ENCODE data around the gene KIF1A.
"Not testable (repeated sequence)": the region's sequence is repeated elsewhere in the genome, so short reads cannot be mapped to it uniquely, and the experiment has no call there.

Gene KIF1A

GRCh38 chr2:240787521-240788472 lies 32.2 kb downstream of the KIF1A start:
- no peak for DNase-seq (ENCODE audit: low read depth in 2 of 2)

- no peak for DNase-seq (ENCODE audit: low read depth in 2 of 2)
Measured at GRCh38 chr2:240786871-240787311, 33.1 kb downstream of the KIF1A start.

- DNase-seq (ENCODE audit: low read depth in 2 of 2): no peak
Measured at GRCh38 chr2:240786355-240786841, 33.6 kb downstream of the KIF1A start.

GRCh38 chr2:240785424-240786335 lies 34.3 kb downstream of the KIF1A start:
- no peak for DNase-seq (ENCODE audit: low read depth in 2 of 2)

- no peak for DNase-seq (ENCODE audit: low read depth in 2 of 2)
Measured at GRCh38 chr2:240784629-240785423, 35.2 kb downstream of the KIF1A start.

- no peak for DNase-seq (ENCODE audit: low read depth in 2 of 2)
Measured at GRCh38 chr2:240783819-240784621, 36.0 kb downstream of the KIF1A start.

- DNase-seq (ENCODE audit: low read depth in 2 of 2): no peak
Measured at GRCh38 chr2:240782886-240783818, 36.9 kb downstream of the KIF1A start.

GRCh38 chr2:240782221-240782885 lies 37.7 kb downstream of the KIF1A start:
- DNase-seq (ENCODE audit: low read depth in 2 of 2): no peak

- DNase-seq (ENCODE audit: low read depth in 2 of 2): no peak
Measured at GRCh38 chr2:240781471-240782220, 38.4 kb downstream of the KIF1A start.

GRCh38 chr2:240780023-240780700 lies 39.9 kb downstream of the KIF1A start:
- no peak for DNase-seq (ENCODE audit: low read depth in 2 of 2)

GRCh38 chr2:240779250-240779832 lies 40.7 kb downstream of the KIF1A start:
- not testable (repeated sequence) for DNase-seq (ENCODE audit: low read depth in 2 of 2)

GRCh38 chr2:240778426-240778825 lies 41.6 kb downstream of the KIF1A start:
- DNase-seq (ENCODE audit: low read depth in 2 of 2): no peak

- DNase-seq (ENCODE audit: low read depth in 2 of 2): no peak
Measured at GRCh38 chr2:240777456-240778212, 42.4 kb downstream of the KIF1A start.

- no peak for DNase-seq (ENCODE audit: low read depth in 2 of 2)
Measured at GRCh38 chr2:240775905-240776304, 44.1 kb downstream of the KIF1A start.

- DNase-seq (ENCODE audit: low read depth in 2 of 2): no peak
Measured at GRCh38 chr2:240774856-240775255, 45.2 kb downstream of the KIF1A start.

- DNase-seq (ENCODE audit: low read depth in 2 of 2): no peak
Measured at GRCh38 chr2:240769096-240769495, 50.9 kb downstream of the KIF1A start.
